Measurements from ENCODE around the gene PARP14.
"Not testable (repeated sequence)": the region's sequence is repeated elsewhere in the genome, so short reads cannot be mapped to it uniquely, and the experiment has no call there.

Gene PARP14

DNA sequence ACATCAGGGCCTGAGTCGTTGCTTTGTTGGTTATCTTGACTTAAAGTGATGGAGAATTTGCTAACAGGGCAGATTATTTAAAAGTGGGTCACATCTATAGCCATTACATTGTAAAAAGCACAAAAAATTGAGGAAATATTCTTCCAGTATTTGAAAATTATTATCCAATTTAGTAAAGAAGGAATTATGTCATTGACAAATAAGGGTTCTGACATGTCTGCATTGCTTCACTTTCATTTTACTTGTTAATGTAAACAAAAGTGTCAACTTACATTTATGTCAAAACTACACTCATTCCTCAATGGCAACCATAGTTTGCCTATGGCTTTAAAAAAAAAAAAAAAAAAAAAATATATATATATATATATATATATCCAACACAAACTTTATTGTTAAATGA lies 3.4 kb upstream of the PARP14 start:
- no peak for DNase-seq

DNA sequence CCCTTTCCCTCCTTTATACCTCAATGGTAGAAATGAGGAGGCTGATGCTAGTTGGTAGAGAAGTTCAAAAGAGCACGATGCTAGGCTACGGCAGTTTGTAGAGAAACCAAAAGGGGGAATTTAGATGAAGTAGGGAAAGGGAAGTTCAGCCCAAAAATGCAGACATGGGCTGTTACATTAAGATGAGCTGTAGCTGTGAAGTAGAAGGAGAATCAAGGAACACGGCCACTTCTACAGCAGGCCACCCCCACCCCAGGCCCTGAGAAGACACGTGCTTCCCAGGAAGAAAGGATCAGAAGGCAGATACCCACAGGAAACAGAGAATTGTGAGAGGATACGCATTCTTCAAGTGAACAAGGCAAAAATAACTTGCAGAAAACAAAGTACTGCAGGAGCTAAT lies 2.1 kb upstream of the PARP14 start:
- DNase-seq, result no peak

DNA sequence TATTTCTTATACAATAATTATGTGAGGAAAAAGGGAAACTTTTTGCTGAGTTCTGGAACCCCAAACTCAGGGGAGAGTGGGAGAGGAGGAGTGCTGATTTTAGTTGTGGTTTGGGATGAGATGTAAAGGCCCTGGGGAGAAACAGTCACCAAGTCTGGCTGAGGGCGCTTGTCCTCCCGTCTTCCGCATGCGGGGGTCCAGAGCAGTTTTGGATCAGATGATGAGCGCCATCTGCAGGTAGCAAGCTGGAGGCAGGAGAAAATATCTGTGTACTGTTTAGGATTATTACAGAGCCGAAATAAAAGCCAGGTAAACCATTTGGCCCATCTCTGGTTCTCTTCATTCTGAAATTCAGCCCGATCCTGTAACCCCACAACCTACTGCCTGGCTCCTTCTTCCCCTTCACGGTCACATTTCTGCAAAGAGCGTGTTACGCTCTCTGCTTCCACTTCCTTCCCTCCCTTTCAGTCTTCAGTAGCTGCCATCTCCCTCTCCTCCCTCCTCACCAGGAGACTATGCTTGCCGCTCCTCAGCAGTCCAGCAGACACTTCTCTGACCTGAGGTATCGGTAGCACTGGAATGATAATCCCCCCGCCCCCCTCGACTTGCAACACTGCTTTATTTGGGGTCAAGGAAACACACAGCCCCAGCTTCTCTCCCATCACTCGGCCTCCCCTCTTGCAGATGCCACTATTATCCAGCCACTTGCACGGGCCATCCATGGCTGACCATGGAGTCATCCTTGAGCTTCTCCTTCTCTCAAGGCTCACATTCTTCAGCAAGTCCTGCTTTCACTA lies 1.4 kb upstream of the PARP14 start:
- DNase-seq, result peak; percentile 86 to 91

DNA sequence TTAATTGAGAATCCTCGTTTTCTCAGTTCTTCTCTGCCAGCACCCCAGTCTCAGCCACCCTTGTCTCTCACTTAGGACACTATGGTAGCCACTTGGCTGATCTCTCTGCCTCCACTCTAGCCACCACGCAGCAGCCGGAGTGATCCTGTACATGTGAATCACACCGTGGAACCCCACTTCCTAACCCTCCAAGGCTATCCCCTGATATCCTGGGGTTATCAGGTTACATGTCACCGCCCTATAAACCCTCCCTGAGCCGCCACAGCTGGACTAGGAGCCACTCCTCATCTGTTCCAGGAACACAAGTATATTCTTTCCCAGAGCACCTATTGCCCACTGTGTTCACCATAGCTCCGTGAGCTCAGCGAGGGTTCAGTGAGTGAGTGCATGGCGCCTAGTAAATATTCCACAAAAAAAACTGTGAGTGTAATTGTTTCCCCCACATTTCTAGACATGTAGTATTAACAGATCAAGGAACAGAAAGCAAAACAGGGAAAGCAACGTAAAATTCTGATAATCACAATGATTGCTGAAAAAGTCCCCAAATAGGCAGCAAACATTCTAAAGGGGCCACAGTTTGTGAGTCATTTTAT lies 661 bp upstream of the PARP14 start:
- DNase-seq, result no peak

DNA sequence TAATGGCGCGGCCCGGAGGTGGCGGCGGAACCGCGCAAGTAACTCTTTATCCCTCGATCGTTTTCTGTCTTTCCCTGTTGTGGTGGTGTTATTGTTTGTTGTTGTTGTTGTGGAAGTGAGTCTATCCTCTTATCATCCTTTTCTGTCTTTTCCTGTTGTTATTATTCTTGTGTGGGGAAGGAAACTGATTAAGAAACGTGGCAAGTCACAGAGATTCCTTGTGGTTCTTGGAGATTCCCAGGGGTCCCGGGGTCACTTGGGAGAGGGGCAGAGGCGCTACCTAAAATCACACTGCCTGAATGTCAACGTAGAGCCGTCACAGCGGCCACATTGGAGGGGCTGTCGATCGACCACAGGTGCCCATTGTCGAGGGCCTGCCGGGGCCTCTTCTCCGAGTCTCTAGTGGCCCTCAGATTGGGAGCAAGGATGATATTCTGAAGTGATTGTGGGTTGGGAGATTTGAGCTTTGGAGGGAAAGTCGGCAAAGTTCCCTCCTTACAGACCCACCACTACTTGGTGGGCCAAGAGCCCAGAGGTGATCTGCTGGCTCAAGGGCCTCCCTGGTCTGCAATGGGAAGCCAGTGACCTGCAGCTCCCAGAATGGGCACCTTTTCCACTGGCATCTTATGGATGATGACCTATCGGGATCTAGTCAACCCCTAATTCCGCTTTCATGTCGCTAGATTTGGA lies 790 bp downstream of the PARP14 start:
- peak in 1 of 2 donors; percentile 35 for DNase-seq

DNA sequence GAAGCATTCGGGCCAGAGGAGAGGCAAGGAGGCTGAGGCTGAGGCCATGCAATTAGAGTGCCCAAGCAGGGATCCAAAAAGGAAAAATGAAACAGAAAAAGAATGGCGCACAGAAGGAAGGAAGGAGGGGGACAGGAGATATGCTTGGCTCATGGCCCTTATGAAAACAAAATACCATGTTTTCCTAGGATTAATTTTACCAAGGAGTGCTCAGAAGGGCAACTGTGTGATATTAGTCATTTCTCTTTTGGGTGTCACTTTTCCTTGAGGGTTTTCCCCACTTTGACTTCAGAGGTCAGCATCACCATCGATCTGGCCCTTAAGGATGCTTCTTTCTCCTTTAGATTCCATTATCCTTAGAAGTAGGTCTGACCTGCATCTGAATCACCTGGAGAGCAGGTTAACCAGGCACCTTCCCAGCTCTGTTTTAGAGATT lies 1.4 kb downstream of the PARP14 start:
- no peak for DNase-seq

DNA sequence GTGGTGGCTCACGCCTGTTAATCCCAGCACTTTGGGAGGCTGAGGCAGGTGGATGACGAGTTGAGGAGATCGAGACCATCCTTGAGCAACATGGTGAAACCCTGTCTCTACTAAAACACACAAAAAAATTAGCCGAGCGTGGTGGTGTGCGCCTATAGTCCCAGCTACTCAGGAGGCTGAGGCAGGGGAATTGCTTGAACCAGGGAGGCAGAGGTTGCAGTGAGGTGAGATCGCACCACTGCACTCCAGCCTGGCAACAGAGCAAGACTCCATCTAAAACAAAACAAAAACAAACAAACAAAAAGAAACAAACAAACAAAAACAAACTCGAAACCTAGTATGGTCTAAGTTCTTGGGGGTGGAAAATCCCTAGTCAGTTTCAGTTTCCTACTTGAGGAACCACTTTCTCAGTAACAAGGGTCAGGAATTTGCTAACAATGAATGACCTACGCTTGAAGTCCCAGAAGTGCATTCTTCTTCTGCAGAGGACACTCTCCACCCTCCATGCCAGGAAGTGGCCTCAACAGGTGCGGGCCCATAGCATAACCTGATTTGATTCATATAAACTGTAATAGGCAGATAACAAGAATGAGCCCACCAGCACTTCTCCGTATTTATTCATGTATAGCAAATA lies 2.3 kb downstream of the PARP14 start:
- DNase-seq, result peak; percentile 49 to 67

DNA sequence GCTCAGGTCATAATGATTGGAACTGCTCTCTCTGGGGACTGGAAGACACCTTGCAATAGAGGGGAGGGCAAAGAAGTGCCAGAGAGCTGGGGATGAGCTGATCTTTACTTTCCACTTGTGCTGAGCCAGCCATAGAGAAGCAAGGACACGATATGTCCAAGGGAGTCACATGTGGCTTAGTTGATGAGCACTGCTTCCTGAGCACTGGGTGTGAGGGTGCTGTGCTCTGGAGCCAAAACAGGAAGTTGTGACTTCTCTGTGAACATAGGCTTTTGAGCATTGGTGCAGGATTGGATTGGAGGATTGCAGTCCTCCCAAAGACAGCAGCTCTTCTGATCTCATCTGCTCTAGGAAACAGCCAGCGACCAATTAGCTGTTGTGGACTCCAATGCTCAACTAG lies 6.7 kb downstream of the PARP14 start:
- no peak for DNase-seq

DNA sequence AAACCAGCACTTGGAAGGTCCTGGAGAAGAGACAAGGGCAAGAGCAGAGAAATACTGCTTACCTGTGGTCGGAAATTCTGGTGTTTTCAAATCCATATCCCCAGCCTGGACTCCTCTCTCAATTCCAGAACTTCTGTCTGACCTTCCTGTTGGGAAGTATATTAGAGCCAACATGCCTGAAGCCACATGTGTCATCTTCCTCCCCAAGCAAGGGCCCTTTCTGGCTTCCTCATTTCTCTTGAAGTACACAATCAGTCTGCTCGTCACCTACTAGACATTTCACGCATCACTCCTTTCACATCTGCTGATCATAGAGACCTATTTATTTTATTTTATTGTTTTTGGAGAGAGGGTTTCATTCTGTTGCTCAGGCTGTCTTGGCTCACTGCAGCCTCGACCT lies 8.4 kb downstream of the PARP14 start:
- DNase-seq, result peak in 1 of 2 donors; percentile 40

DNA sequence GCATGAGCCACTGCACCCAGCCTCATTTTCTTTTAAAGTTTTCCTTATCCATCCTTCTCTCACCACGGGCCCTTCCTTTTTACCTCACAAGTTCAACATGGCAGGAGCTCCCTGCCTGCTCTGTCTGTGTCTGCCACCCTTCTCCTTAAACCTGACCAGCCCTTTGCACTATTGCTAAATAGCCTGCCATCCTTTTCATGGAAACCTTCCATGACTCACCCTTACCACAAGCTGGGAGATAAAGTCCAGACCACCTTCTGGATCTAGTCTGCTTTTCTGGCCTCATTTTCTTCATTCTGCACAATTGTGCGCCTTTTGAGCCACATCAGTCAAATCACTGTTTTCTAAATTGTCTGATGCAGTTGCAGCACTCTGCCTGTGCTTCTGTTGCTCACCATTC lies 8.9 kb downstream of the PARP14 start:
- DNase-seq, result no peak

DNA sequence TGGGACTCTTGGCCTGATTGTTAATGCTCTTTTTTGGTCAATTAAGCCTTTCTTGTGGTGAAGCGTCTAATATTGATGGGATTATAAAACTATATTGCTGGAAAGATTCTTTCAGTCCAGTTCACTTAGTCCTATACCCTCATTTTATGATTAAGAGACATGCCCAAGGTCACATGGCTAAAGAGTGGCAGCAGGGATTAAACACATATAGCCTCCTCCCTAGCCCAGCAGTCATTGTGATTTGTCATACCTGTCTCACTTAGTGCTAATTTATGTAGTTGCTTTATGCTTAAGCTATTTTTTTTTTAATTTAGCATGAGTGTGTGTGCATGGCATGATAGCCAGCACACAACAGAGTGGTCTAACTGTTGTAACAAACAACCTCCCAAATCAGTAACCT lies 9.5 kb downstream of the PARP14 start:
- DNase-seq, result no peak

DNA sequence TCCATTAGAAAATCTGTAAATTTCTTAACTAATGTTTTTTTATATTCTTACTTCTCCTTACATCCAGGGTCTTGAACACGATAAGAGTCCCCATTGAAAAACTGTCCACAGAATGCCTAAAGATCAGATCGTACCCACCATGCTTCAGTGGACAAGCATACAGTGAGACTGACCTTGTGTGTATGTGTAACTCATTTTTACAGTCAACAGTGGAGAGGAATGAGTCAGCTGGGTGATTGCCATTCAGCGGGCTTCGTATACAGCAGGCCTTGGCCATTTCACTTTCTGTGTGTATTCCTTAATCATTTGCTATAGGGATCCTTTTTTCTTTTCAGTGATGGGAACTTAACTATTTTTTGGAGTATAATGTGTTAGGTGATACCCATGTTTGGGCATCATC lies 10.6 kb downstream of the PARP14 start:
- no peak for DNase-seq

DNA sequence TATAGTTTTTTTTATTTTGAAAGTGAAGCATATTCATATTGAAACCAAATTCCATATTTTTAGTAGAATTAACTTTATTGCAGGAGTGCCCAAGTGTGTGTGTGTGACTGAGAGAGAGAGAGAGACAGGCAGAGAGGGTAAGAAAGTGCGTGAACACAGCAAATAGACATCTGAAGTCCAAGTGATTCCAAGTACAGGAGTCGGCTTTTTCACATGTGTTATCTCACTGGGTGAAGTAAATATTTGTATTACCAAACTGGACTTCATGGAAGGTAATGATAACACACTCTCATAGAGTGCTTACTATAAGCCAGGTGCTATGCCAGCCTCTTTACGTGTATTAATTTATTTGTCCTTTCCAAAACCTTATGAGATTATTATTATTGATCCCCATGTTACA lies 12.0 kb downstream of the PARP14 start:
- DNase-seq, result no peak

DNA sequence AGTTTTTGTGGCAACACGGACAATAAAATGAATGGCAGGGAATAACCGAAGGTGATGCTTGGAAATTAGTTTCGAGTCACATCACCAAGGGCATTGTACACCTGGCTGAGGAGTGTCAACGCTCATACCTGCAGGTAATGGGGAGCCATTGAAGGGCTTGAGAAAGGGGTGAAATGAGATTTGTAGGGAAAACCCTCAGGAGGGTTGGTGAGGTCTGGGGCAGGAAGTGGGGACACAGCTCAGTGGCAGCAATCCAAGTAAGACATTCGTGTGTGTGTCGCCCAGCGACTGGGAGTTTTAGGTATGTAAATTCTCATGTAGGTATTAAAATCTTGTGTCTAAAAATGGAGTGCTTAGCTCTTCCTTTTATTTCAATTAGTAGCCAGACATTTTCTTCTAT lies 14.3 kb downstream of the PARP14 start:
- peak in 1 of 2 donors; percentile 57 for DNase-seq

DNA sequence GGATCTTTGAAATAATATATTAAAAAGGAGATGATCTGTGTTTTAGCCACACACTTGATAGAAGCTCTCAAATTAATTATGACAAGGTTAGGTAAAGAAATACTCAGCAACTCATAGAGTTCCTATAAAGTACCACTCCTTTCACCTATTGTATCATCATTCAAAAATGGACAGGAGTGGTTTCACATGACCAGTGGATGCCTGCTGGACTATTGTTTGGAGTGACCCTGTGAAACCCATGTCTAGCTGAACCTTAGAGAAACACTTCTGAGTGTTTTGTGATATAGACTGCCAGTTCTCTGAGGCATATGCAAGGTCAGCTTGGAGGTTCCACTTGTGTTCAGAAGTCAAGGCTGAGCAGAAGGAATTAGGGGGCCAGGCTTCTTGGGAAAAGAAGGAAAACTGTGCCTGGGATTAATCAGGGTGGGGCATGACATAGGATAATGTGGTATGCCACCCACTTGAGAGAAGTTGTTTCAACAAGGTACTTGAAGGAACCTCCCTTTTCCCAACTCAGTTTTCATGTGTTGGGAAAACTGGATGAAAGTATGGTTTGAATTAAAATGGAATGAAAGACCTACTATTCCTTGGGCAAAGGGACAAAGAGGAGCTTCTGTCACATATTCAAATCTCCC lies 15.4 kb downstream of the PARP14 start:
- no peak for DNase-seq

DNA sequence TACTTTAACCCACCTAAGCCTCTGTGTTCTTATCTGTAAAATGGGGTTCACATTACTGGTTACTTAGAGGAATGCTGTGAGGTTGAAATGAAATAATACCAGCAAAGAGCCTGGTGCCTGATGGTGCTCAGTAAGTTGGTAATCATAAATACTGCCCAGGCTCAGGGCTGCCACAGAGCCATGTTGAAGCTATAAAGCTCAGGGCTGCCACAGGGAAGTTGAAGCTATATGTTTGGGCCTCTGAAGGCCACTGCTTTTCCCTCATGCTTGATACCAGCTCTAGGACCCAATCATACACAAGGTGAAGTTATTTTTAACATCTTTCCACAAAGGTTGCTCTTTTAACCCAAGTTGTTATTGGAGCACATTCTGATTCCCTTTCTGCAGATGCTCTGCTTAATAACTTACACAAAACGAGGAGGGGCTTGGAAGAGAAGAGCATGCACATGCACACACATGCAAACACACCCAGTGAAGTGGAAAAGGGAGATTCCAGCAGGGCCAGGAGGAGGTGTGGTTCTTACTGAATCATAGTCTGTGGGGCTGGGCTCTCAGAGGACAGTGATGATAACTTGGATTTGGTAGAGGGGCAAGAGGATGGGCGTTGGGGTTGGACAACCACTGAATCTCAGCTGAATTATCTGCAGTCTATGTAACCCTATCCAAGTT lies 17.4 kb downstream of the PARP14 start:
- peak in 1 of 2 donors; percentile 67 for DNase-seq

DNA sequence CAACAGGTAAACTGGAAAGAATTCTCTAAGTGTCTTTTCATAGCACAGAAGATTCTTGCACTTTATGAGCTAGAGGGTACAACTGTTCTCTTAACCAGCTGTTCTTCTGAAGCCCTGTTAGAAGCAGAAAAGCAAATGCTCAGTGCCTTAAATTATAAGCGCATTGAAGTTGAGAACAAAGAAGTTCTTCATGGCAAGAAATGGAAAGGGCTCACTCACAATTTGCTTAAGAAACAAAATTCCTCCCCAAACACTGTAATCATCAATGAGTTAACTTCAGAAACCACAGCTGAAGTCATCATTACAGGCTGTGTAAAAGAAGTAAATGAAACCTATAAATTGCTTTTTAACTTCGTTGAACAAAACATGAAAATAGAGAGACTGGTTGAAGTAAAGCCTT lies 19.6 kb downstream of the PARP14 start:
- no peak for DNase-seq

DNA sequence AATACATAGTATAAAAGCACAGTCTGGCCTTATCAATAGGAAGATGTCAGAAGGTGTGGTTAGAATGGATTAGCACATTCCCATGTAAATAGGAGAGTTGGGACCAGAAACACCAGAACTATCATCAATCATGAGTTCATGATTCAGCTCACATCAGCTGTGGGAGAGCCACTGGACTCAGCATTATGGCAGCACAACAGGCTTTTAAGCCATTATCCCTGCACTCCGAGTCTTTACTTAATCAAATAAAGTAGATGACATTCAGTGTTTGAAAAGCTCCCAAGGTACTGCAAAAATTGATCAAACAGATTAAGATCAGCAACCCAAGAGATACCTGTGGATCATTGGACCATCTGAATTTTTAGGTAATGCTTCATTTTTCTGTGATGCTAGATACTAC lies 24.7 kb downstream of the PARP14 start:
- DNase-seq, result no peak

DNA sequence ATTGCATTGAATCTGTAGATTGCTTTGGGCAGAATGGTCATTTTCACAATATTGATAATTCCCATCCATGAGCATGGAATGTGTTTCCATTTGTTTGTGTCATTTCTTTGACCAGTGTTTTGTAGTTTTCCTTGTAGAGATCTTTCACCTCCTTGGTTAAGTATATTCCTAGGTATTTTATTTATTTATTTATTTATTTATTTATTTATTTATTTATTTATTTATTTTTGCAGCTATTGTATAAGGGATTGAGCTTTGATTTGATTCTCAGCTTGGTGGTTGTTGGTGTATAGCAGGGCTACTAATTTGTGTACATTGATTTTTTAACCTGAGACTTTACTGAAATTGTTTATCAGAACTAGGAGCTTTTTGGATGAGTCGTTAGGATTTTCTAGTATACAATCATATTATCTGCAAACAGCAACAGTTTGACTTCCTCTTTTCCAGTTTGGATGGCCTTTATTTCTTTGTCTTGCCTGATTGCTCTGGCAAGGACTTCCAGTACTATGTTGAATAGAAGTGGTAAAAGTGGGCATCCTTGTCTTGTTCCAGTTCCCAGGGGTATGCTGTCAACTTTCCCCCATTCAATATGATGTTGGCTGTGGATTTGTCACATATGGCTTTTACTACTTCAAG lies 30.1 kb downstream of the PARP14 start:
- not testable (repeated sequence) for DNase-seq

DNA sequence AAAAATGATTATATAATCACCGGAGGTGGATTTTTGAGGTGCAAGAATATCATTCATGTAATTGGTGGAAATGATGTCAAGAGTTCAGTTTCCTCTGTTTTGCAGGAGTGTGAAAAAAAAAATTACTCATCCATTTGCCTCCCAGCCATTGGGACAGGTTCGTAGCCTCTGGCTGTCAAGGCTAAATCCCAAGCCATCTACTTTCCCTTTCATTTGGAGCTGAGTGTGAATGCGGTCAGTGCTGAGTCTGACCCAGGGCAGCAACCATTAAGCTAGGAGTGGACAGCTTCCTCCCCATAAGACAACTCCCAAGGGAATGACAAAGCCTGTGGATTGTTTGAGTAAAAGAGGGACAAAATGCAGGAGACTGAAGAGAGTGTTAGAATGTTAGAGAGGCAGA lies 33.6 kb downstream of the PARP14 start:
- no peak for DNase-seq

DNA sequence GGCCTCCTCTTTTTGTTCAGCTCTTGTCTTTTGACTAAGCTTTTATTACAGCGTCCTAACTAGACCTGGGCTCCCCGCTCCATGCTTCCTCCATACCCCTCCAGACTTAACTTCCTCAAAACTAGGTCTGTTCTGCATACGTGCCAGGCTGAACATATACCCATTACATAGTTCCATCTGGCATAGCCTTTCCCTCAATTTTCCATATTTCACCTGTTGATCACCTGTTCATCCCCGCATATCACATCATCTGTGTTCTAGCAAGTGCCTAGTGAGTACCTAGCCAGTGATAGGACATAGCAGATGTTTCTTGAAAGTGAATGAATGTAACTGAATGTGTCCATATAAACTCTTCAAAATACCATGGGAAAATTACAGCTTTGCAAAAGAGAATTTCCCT lies 36.0 kb downstream of the PARP14 start:
- DNase-seq, result no peak

Data from CD4-positive, alpha-beta T cell treated with Interferon alpha-2 for 1 hour (primary cell).